IPS DF 6.9 (cell line): ENCODE data around the gene HMG20B.

Source experiments
- DNase-seq: peaks from one replicate; pipeline ENCODE4 v3.0.0-alpha.2; 2013; ENCODE audit warnings: low read depth, low spot score
- H3K27ac ChIP-seq: one replicate; pipeline ENCODE4 v1.5.1; 2013; ENCODE audit warnings: low read length, control low read depth
- H3K27me3 ChIP-seq: 2 replicates; pipeline ENCODE4 v1.6.1; 2013; ENCODE audit warnings: mild to moderate bottlenecking, low read length; ENCODE audit not compliant: control insufficient read depth, insufficient read depth
- H3K36me3 ChIP-seq: 2 replicates; pipeline ENCODE4 v1.6.1; 2013; ENCODE audit warnings: low read length; ENCODE audit not compliant: control insufficient read depth, insufficient read depth
- H3K4me1 ChIP-seq: 2 replicates; pipeline ENCODE4 v1.6.1; 2013; ENCODE audit warnings: low read length; ENCODE audit not compliant: control insufficient read depth, insufficient read depth
- H3K4me3 ChIP-seq: 2 replicates; pipeline ENCODE4 v1.5.1; 2013; ENCODE audit warnings: mild to moderate bottlenecking, low read length
- H3K9me3 ChIP-seq: 2 replicates; pipeline ENCODE4 v1.6.1; 2013; ENCODE audit warnings: low read length, inconsistent platforms; ENCODE audit not compliant: control insufficient read depth, insufficient read depth
- WGBS: extraction: QIAGEN DNeasy Blood & Tissue Kit; methylation state at CpG from one replicate; pipeline ENCODE4 v1.1.7; 2013; ENCODE audit warnings: mixed read lengths, missing lambda C conversion rate; ENCODE audit not compliant: insufficient read length, insufficient coverage; 5-methylcytosine and 5-hydroxymethylcytosine counted together

HMG20B gene

DNA sequence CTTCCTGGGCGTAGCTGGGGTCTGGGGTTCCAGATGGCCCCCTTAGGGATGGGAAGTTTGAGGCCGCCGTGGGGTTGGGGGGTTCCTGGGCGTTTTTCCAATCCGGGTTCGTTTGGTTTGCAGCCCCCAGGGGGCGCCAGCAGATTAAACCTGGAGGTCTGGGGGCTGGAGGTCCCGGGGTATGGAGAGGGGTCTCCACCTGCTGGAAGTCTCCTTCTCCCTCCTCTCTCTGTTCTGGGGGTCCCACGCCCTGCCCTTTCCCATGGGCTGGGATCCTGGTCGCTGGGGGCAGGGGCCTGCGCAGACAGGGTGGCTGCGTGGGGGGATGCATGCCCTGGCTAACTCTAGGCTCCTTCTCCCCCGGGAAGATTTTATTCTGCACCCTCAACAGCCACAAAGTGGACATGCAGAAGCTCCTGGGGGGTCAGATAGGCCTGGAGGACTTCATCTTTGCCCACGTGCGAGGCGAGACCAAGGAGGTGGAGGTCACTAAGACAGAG is 13.4 kb downstream of the HMG20B start:
- Histone ChIP-seq H3K27ac (no peak overlapping the region), H3K4me3 (peak overlapping the region; percentile 21; the same call in 1 of the 2 replicates), H3K4me1 (no peaks in the 10 kb centered on the region), H3K9me3 (no peaks in the 10 kb centered on the region; the same call in 1 of the 2 replicates), H3K36me3 (no peaks in the 10 kb centered on the region; the same call in 1 of the 2 replicates), H3K27me3 (peaks cover 4% of the 10 kb centered on the region; the same call in 1 of the 2 replicates)
- no peak for DNase-seq
- WGBS, result no CpG with 5 or more reads among the region's 16 CpGs

DNA sequence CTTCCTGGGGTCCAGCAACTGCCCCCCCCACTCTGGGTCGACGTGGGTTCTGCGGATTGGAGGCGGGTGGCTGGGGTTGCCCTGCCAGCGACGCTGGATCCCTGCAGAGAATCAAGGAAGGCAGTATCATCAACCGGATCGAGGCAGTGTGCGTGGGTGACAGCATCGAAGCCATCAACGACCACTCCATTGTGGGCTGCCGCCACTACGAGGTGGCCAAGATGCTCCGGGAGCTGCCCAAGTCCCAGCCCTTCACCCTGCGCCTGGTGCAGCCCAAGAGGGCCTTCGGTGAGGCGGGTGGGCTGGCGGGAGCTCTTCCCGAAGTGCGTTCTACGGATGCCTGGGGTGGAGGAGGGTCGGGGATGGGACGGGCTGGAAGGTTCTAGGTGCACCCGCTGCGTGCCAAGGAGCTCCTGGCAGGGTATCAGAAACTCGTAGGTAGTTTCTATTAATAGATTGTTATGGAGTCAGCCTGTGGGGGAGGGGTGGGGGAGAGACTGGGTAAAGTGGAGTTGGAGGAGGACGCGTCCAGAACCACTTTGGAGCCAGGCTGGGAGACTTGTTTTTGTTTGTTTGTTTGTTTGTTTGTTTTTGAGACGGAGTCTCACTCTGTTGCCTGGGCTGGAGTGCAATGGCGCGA is 14.1 kb downstream of the HMG20B start:
- H3K27me3 ChIP-seq, result peaks cover 4% of the 10 kb centered on the region; the same call in 1 of the 2 replicates
- no peak overlapping the region for H3K27ac ChIP-seq
- no peaks in the 10 kb centered on the region; the same call in 1 of the 2 replicates for H3K36me3 ChIP-seq
- H3K9me3 ChIP-seq, result no peaks in the 10 kb centered on the region; the same call in none of the 2 replicates
- no peaks in the 10 kb centered on the region for H3K4me1 ChIP-seq
- H3K4me3 ChIP-seq, result no peak overlapping the region
- no peak for DNase-seq
- WGBS, result no CpG with 5 or more reads among the region's 31 CpGs

DNA sequence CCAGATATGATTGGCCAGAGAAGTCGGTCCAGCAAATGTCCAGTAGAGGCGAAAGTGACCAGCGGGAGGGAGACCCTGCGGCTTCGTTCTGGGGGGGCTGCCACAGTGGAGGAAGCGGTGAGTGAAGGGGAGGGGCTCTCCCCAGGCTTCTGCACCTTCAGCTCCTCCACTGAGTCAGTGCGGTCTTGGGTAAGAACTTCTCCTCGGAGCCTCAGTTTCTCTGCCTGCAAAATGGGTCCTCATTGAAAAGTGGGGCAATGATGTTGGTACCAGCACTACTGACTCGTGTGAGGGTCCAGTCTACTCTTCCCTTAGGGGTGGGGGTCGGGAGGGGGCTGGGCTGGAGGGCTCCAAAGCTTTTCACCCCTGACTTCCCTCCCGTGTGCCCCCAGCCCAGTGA is 16.7 kb downstream of the HMG20B start:
- Histone ChIP-seq H3K4me3 (no peak overlapping the region), H3K9me3 (no peaks in the 10 kb centered on the region; the same call in none of the 2 replicates), H3K36me3 (no peaks in the 10 kb centered on the region; the same call in 1 of the 2 replicates), H3K27me3 (peaks cover 4% of the 10 kb centered on the region; the same call in 1 of the 2 replicates), H3K27ac (no peak overlapping the region), H3K4me1 (no peaks in the 10 kb centered on the region)
- no CpG with 5 or more reads among the region's 11 CpGs for WGBS
- no peak for DNase-seq

DNA sequence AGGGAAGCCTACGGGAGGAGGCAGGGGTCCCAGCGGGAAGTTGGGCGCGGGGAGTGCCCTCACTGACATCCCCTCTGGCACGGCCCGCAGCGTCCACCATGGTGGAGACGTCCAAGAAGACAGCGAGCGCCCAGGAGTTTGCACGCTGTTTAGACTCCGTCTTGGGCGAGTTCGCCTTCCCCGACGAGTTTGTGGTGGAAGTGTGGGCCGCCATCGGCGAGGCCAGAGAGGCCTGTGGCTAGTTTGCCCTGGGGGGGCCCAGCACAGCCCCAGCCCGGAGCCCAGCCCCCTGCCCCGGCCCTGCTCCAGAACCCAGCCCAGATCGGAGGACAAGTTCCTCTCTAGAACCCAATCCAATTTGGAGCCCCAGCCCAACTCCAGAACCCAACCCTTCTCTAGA is 17.2 kb downstream of the HMG20B start:
- no peak overlapping the region for H3K4me3 ChIP-seq
- no peak for DNase-seq
- no peaks in the 10 kb centered on the region; the same call in 1 of the 2 replicates for H3K36me3 ChIP-seq
- no peaks in the 10 kb centered on the region; the same call in none of the 2 replicates for H3K9me3 ChIP-seq
- no CpG with 5 or more reads among the region's 22 CpGs for whole genome bisulfite sequencing
- H3K4me1 ChIP-seq, result no peaks in the 10 kb centered on the region
- H3K27ac ChIP-seq, result no peak overlapping the region
- H3K27me3 ChIP-seq, result peaks cover 4% of the 10 kb centered on the region; the same call in 1 of the 2 replicates

- Histone ChIP-seq H3K9me3 (no peaks in the 10 kb centered on the region; the same call in none of the 2 replicates), H3K4me1 (no peaks in the 10 kb centered on the region), H3K27ac (no peak overlapping the region), H3K27me3 (no peaks in the 10 kb centered on the region), H3K36me3 (no peaks in the 10 kb centered on the region; the same call in 1 of the 2 replicates), H3K4me3 (no peak overlapping the region)
- no peak for DNase-seq
- WGBS, result no CpG with 5 or more reads among the region's 8 CpGs
These were observed 18.4 kb downstream of the HMG20B start for GRCh38 chr19:3590991-3591659.

DNA sequence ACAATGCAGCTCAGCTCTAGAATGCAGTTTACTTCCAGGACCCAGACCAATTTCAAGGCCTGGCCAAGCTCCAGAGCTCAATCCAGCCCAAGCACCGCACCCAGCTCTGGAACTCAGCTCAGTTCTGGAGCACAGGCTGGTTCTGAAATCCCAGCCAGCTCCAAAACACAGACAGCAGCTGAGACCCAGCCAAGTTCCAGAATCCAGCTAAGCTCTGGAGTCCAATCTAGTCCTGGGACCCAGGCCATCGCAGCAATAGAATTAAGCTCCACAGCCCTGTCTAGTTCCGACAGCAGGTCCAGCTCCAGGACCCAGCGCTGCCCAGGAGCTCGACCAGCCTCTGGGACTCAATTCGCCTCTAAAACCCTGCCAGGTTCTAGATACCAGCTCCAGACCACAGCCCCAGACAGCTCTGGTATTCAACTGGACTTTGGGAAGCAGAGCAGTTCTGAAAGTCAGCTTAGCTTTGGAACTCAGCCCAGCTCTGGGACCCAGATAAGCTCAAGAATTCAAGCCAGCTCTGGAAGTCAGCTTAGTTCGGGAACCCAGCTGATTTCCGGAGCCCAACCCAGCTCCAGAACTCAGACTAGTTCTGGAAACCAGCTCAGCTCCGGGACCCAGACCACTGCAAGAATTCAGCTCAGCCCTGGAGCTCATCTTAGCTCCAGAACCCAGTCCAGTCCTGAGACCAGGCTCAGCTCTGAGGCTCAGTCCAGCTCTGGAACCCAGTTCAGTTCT is 19.3 kb downstream of the HMG20B start:
- no peaks in the 10 kb centered on the region; the same call in 1 of the 2 replicates for H3K36me3 ChIP-seq
- no peak overlapping the region for H3K27ac ChIP-seq
- no peaks in the 10 kb centered on the region for H3K27me3 ChIP-seq
- no peaks in the 10 kb centered on the region; the same call in none of the 2 replicates for H3K9me3 ChIP-seq
- no peaks in the 10 kb centered on the region for H3K4me1 ChIP-seq
- DNase-seq, result no peak
- no peak overlapping the region for H3K4me3 ChIP-seq
- no CpG with 5 or more reads among the region's 9 CpGs for WGBS

DNA sequence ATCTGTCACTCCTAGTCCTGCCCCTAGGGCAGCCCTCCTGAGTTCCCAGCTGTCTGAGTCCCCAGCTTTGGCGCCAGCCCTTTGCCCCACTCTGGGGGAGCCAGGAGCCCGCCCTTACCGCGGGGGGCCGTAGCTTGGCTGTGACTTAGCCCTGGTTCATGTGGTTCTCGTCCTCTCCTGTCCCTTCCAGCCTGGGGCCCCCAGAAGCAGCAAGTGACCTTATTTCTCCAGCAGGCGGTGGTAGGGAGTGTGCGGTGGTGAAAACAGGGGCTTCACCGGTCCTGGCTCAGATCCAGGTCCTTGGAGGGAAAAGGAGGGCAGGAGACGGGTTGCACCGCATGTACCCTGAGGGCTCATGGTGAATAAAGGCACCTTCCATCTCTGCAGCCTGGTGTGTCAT is 20.4 kb downstream of the HMG20B start:
- H3K36me3 ChIP-seq, result no peaks in the 10 kb centered on the region; the same call in 1 of the 2 replicates
- DNase-seq, result no peak
- H3K27me3 ChIP-seq, result no peaks in the 10 kb centered on the region
- whole genome bisulfite sequencing, result no CpG with 5 or more reads among the region's 11 CpGs
- H3K4me3 ChIP-seq, result no peak overlapping the region
- H3K27ac ChIP-seq, result no peak overlapping the region
- H3K4me1 ChIP-seq, result no peaks in the 10 kb centered on the region
- H3K9me3 ChIP-seq, result no peaks in the 10 kb centered on the region; the same call in none of the 2 replicates

DNA sequence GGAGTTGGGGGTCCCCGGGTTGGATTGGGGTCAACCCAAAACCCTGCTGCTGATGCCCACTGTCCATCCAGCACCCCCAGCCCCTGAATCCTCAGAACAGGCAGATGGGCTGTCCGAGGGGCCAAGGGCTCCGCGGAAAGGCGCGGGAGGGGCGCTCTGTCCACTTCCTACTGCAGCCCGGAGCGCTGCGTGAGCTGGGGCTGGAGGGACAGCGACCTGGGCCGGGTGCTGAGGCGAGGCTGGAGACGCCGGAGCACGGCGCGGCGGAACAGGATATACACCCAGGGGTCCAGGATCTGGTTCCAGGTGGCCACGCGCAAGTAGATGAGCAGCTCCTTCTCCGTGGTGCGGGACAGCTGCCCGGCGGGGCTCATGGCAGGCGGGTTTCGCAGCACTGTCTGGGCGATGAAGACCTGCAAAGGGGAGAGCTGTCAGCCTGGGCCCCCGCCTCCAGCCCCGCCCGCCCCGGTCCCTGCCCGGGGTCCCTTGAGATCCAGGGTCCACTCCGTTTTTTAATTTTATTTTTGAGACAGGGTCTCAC is 22.8 kb downstream of the HMG20B start:
- Histone ChIP-seq H3K4me3 (no peak overlapping the region), H3K36me3 (no peaks in the 10 kb centered on the region; the same call in 1 of the 2 replicates), H3K27ac (no peak overlapping the region), H3K27me3 (no peaks in the 10 kb centered on the region), H3K4me1 (no peaks in the 10 kb centered on the region), H3K9me3 (no peaks in the 10 kb centered on the region; the same call in none of the 2 replicates)
- DNase-seq, result no peak
- WGBS, result no CpG with 5 or more reads among the region's 34 CpGs

GRCh38 chr19:3599776-3600187 is 27.0 kb downstream of the HMG20B start:
- Histone ChIP-seq H3K27me3 (no peaks in the 10 kb centered on the region), H3K4me3 (no peak overlapping the region), H3K4me1 (no peaks in the 10 kb centered on the region), H3K36me3 (no peaks in the 10 kb centered on the region; the same call in 1 of the 2 replicates), H3K9me3 (no peaks in the 10 kb centered on the region), H3K27ac (no peak overlapping the region)
- no peak for DNase-seq
- no CpG with 5 or more reads among the region's 28 CpGs for WGBS

- peaks cover 3% of the 10 kb centered on the region; the same call in 1 of the 2 replicates for H3K27me3 ChIP-seq
- H3K9me3 ChIP-seq, result no peaks in the 10 kb centered on the region
- DNase-seq, result no peak
- WGBS, result no CpG with 5 or more reads among the region's 12 CpGs
- H3K4me3 ChIP-seq, result no peak overlapping the region
- H3K27ac ChIP-seq, result no peak overlapping the region
- no peaks in the 10 kb centered on the region; the same call in 1 of the 2 replicates for H3K36me3 ChIP-seq
- no peaks in the 10 kb centered on the region for H3K4me1 ChIP-seq
These were observed 28.3 kb downstream of the HMG20B start for GRCh38 chr19:3601021-3601420.
